ENCODE measurements around the gene PCDHGA8. TPM values are rescaled to one million over a fixed set of nuclear protein-coding genes. Genes with fewer than 3 reads are reported as not detected.

Gene PCDHGA8
- total and polyA plus RNA-seq, 2 donors (not counting 1 experiment from before 2014, with no cell fraction given): 1.1 to 4.6 TPM

DNA sequence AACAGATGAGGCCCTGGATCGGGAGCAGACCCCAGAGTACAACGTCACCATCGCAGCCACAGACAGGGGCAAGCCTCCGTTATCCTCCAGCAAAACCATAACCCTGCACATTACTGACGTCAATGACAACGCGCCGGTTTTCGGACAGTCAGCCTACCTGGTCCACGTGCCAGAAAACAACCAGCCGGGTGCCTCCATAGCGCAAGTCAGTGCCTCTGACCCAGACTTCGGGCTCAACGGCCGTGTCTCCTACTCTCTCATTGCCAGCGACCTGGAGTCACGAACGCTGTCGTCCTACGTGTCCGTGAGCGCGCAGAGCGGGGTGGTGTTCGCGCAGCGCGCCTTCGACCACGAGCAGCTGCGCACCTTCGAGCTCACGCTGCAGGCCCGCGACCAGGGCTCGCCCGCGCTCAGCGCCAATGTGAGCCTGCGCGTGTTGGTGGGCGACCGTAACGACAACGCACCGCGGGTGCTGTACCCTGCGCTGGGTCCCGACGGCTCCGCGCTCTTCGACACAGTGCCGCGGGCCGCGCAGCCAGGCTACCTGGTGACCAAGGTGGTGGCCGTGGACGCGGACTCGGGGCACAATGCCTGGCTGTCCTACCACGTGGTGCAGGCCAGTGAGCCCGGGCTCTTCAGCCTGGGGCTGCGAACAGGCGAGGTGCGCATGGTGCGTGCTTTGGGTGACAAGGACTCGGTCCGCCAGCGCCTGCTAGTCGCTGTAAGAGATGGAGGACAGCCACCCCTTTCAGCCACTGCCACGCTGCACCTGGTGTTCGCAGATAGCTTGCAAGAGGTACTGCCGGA is 26.8 kb downstream of the PCDHGA8 start:
- Histone ChIP-seq H3K4me3 (replicated peaks in 1 of 4; ENCODE audit: control extremely low read depth in 1 of 4, insufficient read depth in 1 of 4, low read depth in 3 of 4, low read length in 4 of 4) (no peak overlapping the region), H3K36me3 (ENCODE audit: control insufficient read depth, insufficient read depth, low read length) (peaks cover 2% of the 10 kb centered on the region), H3K4me2 (ENCODE audit: extremely low read depth, insufficient read depth, low read length) (peak overlapping the region; percentile 0), H3K4me1 (ENCODE audit: control insufficient read depth, extremely low read depth, insufficient read depth, low read length) (no peaks in the 10 kb centered on the region), H3K27me3 (ENCODE audit: control insufficient read depth, insufficient read depth, low read length) (no peaks in the 10 kb centered on the region), H3K9ac (ENCODE audit: insufficient read depth, low read length) (no peak overlapping the region), H3K27ac (ENCODE audit: insufficient read depth, low read length) (no peak overlapping the region), H3K9me3 (ENCODE audit: control insufficient read depth, insufficient read depth, low read depth, low read length) (peaks cover 11% of the 10 kb centered on the region), H3K79me2 (ENCODE audit: control insufficient read depth, insufficient read depth, low read length) (no peaks in the 10 kb centered on the region), H4K20me1 (ENCODE audit: control insufficient read depth, extremely low read depth, insufficient read depth, low read length) (no peaks in the 10 kb centered on the region), H2AFZ (ENCODE audit: low read length) (no peak overlapping the region)
- DNase-seq (ENCODE audit: low read depth in 2 of 2): no peak
- TF ChIP-seq, protein P1, sequence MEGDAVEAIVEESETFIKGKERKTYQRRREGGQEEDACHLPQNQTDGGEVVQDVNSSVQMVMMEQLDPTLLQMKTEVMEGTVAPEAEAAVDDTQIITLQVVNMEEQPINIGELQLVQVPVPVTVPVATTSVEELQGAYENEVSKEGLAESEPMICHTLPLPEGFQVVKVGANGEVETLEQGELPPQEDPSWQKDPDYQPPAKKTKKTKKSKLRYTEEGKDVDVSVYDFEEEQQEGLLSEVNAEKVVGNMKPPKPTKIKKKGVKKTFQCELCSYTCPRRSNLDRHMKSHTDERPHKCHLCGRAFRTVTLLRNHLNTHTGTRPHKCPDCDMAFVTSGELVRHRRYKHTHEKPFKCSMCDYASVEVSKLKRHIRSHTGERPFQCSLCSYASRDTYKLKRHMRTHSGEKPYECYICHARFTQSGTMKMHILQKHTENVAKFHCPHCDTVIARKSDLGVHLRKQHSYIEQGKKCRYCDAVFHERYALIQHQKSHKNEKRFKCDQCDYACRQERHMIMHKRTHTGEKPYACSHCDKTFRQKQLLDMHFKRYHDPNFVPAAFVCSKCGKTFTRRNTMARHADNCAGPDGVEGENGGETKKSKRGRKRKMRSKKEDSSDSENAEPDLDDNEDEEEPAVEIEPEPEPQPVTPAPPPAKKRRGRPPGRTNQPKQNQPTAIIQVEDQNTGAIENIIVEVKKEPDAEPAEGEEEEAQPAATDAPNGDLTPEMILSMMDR (conservative IDR thresholded peaks at IDR 0.05 in 1 of 2, IDR thresholded peaks at IDR 0.05 in 1 of 2; ENCODE audit: low read depth in 1 of 2, low read length in 2 of 2): no peak

DNA sequence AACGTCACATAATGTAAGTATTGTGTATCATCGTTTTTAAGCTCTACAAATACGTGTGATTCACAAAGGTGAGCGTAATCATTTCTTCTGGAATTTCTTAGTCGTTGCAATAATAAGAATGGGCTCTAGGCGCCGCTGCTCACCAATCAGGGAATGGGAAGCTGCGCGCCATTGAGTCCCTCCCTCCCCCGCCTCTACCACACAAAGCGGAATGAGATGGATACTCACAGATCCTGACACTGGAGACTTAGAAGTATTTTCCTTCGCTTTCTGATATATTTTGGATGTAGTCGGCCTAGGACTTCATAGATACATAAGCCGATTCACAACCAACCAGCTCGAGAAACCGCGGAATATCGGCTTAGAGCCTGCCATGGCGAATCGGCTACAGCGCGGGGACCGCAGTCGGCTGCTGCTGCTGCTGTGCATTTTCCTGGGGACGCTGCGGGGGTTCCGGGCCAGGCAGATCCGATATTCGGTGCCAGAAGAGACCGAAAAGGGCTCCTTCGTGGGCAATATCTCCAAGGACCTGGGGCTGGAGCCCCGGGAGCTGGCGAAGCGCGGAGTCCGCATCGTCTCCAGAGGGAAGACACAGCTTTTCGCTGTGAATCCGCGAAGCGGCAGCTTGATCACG is 28.5 kb downstream of the PCDHGA8 start, which contains the start of gene PCDHGA11:
Gene PCDHGA11, plus strand, starts transcription at position 197 of the 634 bp plus-strand sequence. Its CDS starts 177 bp downstream, at position 374.
- H3K4me2 ChIP-seq (ENCODE audit: extremely low read depth, insufficient read depth, low read length): peak within 1 kb of the TSS; percentile 42
- DNase-seq (ENCODE audit: low read depth in 2 of 2): peak; percentile 56 to 75
- H3K36me3 ChIP-seq (ENCODE audit: control insufficient read depth, insufficient read depth, low read length): peaks cover 2% of the 10 kb centered on the region
- H3K79me2 ChIP-seq (ENCODE audit: control insufficient read depth, insufficient read depth, low read length): no peaks in the 10 kb centered on the region
- H3K4me3 ChIP-seq (replicated peaks in 1 of 4; ENCODE audit: control extremely low read depth in 1 of 4, insufficient read depth in 1 of 4, low read depth in 3 of 4, low read length in 4 of 4): peak within 1 kb of the TSS; percentile 26 to 66 (median 50)
- H4K20me1 ChIP-seq (ENCODE audit: control insufficient read depth, extremely low read depth, insufficient read depth, low read length): no peaks in the 10 kb centered on the region
- peaks cover 11% of the 10 kb centered on the region for H3K9me3 ChIP-seq (ENCODE audit: control insufficient read depth, insufficient read depth, low read depth, low read length)
- H3K4me1 ChIP-seq (ENCODE audit: control insufficient read depth, extremely low read depth, insufficient read depth, low read length): no peaks in the 10 kb centered on the region
- no peak for TF ChIP-seq EZH2 (IDR thresholded peaks at IDR 0.05; ENCODE audit: low read length, missing control alignments)
- TF ChIP-seq, protein P1 (conservative IDR thresholded peaks at IDR 0.05 in 1 of 2, IDR thresholded peaks at IDR 0.05 in 1 of 2; ENCODE audit: low read depth in 1 of 2, low read length in 2 of 2): peak; percentile 45 to 62
- no peaks in the 10 kb centered on the region for H3K27me3 ChIP-seq (ENCODE audit: control insufficient read depth, insufficient read depth, low read length)
- H2AFZ ChIP-seq (ENCODE audit: low read length): no peak within 1 kb of the TSS
- peak within 1 kb of the TSS; percentile 13 for H3K27ac ChIP-seq (ENCODE audit: insufficient read depth, low read length)
- no peak within 1 kb of the TSS for H3K9ac ChIP-seq (ENCODE audit: insufficient read depth, low read length)

- Histone ChIP-seq H4K20me1 (ENCODE audit: control insufficient read depth, extremely low read depth, insufficient read depth, low read length) (no peaks in the 10 kb centered on the region), H2AFZ (ENCODE audit: low read length) (no peak overlapping the region), H3K4me1 (ENCODE audit: control insufficient read depth, extremely low read depth, insufficient read depth, low read length) (no peaks in the 10 kb centered on the region), H3K4me2 (ENCODE audit: extremely low read depth, insufficient read depth, low read length) (peak overlapping the region; percentile 42), H3K27me3 (ENCODE audit: control insufficient read depth, insufficient read depth, low read length) (no peaks in the 10 kb centered on the region), H3K36me3 (ENCODE audit: control insufficient read depth, insufficient read depth, low read length) (peaks cover 2% of the 10 kb centered on the region), H3K79me2 (ENCODE audit: control insufficient read depth, insufficient read depth, low read length) (no peaks in the 10 kb centered on the region), H3K9me3 (ENCODE audit: control insufficient read depth, insufficient read depth, low read depth, low read length) (peaks cover 11% of the 10 kb centered on the region), H3K4me3 (replicated peaks in 1 of 4; ENCODE audit: control extremely low read depth in 1 of 4, insufficient read depth in 1 of 4, low read depth in 3 of 4, low read length in 4 of 4) (peak overlapping the region; percentile 26 to 66 (median 50)), H3K27ac (ENCODE audit: insufficient read depth, low read length) (no peak overlapping the region), H3K9ac (ENCODE audit: insufficient read depth, low read length) (no peak overlapping the region)
- peak in 1 of 2 donors; percentile 34 for DNase-seq (ENCODE audit: low read depth in 2 of 2)
- TF ChIP-seq EZH2 (IDR thresholded peaks at IDR 0.05; ENCODE audit: low read length, missing control alignments): no peak
- TF ChIP-seq, protein P1 (conservative IDR thresholded peaks at IDR 0.05 in 1 of 2, IDR thresholded peaks at IDR 0.05 in 1 of 2; ENCODE audit: low read depth in 1 of 2, low read length in 2 of 2): no peak
Measured at GRCh38 chr5:141421489-141421855, 29.0 kb downstream of the PCDHGA8 start.
